ENCODE measurements around the gene DLGAP4. TPM values are rescaled to one million over a fixed set of nuclear protein-coding genes. Genes with fewer than 3 reads are reported as not detected.
A peak's percentile ranks its signal among the peaks of the same experiment; 100 is the strongest.

DLGAP4 gene
- total and polyA plus RNA-seq, 2 of the 13 experiments (the other 11 are each of a cell fraction or from before 2014, with no cell fraction given), result 15.2 to 26.7 TPM

DNA sequence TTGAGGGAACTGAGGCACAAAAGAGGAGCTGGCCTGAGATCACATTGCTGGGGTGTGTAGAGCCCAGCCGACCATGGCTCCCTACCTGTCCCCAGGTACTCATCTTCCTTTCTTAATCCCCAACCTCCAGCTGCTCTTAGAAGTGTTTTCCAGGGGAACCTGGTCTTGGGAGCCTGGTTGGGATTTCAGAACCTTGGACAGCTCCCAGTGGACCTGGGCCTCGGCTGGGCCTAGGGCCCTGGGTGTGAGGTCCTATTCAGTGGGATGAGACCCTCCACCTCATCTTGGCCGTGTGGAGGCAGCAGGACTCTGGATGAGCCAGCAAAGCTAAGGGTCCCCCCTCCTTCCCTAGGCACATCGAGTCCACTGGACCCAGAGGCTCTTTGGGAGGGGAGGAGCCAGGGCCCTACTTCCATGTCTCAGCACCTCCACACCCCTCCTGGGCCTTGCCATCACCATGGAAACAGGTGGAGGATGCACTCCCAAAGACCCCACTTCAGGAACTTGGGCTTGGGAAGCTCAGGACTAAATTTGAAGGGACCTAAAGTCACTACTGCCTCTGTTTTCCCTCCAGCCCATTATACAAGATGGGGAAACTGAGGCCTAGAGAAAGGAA lies 38.5 kb downstream of the DLGAP4 start (continued):
- TF ChIP-seq JUN (CRISPR knock-in tag; IDR thresholded peaks at IDR 0.05) (0 out of 2 replicates have a peak, but pooled peaks have one; percentile 11), JDP2 (CRISPR knock-in tag; IDR thresholded peaks at IDR 0.05; ENCODE audit: borderline replicate concordance) (no peak), TAF1 (CRISPR knock-in tag; IDR thresholded peaks at IDR 0.05) (no peak), ZFP41 (CRISPR knock-in tag; IDR thresholded peaks at IDR 0.05; ENCODE audit: borderline replicate concordance) (no peak; the same call in 1 of the 2 replicates), ZBTB1 (CRISPR knock-in tag; IDR thresholded peaks at IDR 0.05; ENCODE audit: borderline replicate concordance) (peak; percentile 88; the same call in 1 of the 2 replicates), RBM22 (optimal IDR thresholded peaks at IDR 0.05; ENCODE audit: low read length) (no peak), CCDC6 (CRISPR knock-in tag; IDR thresholded peaks at IDR 0.05) (peak; percentile 85; the same call in 1 of the 2 replicates), MZF1 (CRISPR knock-in tag; IDR thresholded peaks at IDR 0.05; ENCODE audit: borderline replicate concordance) (no peak), PCBP1 (IDR thresholded peaks at IDR 0.05; ENCODE audit: borderline replicate concordance, low read depth, low read length) (no peak), ZBTB21 (CRISPR knock-in tag; IDR thresholded peaks at IDR 0.05) (peak; percentile 62; the same call in 1 of the 2 replicates), ZNF792 (CRISPR knock-in tag; IDR thresholded peaks at IDR 0.05) (peak; percentile 95), TBP (CRISPR knock-in tag; IDR thresholded peaks at IDR 0.05) (no peak), ARNT2 (CRISPR knock-in tag; IDR thresholded peaks at IDR 0.05; ENCODE audit: low read depth) (peak; percentile 86; the same call in 1 of the 2 replicates), HMGA1 (CRISPR knock-in tag; conservative IDR thresholded peaks at IDR 0.05) (no peak)
- TF ChIP-seq, protein P1, sequence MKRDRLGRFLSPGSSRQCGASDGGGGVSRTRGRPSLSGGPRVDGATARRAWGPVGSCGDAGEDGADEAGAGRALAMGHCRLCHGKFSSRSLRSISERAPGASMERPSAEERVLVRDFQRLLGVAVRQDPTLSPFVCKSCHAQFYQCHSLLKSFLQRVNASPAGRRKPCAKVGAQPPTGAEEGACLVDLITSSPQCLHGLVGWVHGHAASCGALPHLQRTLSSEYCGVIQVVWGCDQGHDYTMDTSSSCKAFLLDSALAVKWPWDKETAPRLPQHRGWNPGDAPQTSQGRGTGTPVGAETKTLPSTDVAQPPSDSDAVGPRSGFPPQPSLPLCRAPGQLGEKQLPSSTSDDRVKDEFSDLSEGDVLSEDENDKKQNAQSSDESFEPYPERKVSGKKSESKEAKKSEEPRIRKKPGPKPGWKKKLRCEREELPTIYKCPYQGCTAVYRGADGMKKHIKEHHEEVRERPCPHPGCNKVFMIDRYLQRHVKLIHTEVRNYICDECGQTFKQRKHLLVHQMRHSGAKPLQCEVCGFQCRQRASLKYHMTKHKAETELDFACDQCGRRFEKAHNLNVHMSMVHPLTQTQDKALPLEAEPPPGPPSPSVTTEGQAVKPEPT (CRISPR knock-in tag; IDR thresholded peaks at IDR 0.05; ENCODE audit: low read depth), result peak; percentile 84; the same call in 1 of the 2 replicates
- TF ChIP-seq, protein P2, sequence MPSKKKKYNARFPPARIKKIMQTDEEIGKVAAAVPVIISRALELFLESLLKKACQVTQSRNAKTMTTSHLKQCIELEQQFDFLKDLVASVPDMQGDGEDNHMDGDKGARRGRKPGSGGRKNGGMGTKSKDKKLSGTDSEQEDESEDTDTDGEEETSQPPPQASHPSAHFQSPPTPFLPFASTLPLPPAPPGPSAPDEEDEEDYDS (CRISPR knock-in tag; IDR thresholded peaks at IDR 0.05), result peak; percentile 47; the same call in 1 of the 2 replicates
- TF ChIP-seq, protein P3, sequence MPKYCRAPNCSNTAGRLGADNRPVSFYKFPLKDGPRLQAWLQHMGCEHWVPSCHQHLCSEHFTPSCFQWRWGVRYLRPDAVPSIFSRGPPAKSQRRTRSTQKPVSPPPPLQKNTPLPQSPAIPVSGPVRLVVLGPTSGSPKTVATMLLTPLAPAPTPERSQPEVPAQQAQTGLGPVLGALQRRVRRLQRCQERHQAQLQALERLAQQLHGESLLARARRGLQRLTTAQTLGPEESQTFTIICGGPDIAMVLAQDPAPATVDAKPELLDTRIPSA (CRISPR knock-in tag; IDR thresholded peaks at IDR 0.05; ENCODE audit: borderline replicate concordance), result 0 out of 2 replicates have a peak, but pooled peaks have one; percentile 59
- TF ChIP-seq, protein P4, sequence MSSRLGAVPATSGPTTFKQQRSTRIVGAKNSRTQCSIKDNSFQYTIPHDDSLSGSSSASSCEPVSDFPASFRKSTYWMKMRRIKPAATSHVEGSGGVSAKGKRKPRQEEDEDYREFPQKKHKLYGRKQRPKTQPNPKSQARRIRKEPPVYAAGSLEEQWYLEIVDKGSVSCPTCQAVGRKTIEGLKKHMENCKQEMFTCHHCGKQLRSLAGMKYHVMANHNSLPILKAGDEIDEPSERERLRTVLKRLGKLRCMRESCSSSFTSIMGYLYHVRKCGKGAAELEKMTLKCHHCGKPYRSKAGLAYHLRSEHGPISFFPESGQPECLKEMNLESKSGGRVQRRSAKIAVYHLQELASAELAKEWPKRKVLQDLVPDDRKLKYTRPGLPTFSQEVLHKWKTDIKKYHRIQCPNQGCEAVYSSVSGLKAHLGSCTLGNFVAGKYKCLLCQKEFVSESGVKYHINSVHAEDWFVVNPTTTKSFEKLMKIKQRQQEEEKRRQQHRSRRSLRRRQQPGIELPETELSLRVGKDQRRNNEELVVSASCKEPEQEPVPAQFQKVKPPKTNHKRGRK (CRISPR knock-in tag; IDR thresholded peaks at IDR 0.05), result no peak
- TF ChIP-seq, protein P5, sequence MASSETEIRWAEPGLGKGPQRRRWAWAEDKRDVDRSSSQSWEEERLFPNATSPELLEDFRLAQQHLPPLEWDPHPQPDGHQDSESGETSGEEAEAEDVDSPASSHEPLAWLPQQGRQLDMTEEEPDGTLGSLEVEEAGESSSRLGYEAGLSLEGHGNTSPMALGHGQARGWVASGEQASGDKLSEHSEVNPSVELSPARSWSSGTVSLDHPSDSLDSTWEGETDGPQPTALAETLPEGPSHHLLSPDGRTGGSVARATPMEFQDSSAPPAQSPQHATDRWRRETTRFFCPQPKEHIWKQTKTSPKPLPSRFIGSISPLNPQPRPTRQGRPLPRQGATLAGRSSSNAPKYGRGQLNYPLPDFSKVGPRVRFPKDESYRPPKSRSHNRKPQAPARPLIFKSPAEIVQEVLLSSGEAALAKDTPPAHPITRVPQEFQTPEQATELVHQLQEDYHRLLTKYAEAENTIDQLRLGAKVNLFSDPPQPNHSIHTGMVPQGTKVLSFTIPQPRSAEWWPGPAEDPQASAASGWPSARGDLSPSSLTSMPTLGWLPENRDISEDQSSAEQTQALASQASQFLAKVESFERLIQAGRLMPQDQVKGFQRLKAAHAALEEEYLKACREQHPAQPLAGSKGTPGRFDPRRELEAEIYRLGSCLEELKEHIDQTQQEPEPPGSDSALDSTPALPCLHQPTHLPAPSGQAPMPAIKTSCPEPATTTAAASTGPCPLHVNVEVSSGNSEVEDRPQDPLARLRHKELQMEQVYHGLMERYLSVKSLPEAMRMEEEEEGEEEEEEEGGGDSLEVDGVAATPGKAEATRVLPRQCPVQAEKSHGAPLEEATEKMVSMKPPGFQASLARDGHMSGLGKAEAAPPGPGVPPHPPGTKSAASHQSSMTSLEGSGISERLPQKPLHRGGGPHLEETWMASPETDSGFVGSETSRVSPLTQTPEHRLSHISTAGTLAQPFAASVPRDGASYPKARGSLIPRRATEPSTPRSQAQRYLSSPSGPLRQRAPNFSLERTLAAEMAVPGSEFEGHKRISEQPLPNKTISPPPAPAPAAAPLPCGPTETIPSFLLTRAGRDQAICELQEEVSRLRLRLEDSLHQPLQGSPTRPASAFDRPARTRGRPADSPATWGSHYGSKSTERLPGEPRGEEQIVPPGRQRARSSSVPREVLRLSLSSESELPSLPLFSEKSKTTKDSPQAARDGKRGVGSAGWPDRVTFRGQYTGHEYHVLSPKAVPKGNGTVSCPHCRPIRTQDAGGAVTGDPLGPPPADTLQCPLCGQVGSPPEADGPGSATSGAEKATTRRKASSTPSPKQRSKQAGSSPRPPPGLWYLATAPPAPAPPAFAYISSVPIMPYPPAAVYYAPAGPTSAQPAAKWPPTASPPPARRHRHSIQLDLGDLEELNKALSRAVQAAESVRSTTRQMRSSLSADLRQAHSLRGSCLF (CRISPR knock-in tag; IDR thresholded peaks at IDR 0.05; ENCODE audit: borderline replicate concordance), result peak; percentile 71; the same call in 1 of the 2 replicates

Data from HepG2 (cell line).